ENCODE measurements around the gene OGFOD1. TPM values are rescaled to one million over a fixed set of nuclear protein-coding genes. Genes with fewer than 3 reads are reported as not detected.

The OGFOD1 gene
- total and polyA plus RNA-seq, 2 of the 13 experiments (the other 11 are each of a cell fraction or from before 2014, with no cell fraction given) = 35.2 to 81.3 TPM

DNA sequence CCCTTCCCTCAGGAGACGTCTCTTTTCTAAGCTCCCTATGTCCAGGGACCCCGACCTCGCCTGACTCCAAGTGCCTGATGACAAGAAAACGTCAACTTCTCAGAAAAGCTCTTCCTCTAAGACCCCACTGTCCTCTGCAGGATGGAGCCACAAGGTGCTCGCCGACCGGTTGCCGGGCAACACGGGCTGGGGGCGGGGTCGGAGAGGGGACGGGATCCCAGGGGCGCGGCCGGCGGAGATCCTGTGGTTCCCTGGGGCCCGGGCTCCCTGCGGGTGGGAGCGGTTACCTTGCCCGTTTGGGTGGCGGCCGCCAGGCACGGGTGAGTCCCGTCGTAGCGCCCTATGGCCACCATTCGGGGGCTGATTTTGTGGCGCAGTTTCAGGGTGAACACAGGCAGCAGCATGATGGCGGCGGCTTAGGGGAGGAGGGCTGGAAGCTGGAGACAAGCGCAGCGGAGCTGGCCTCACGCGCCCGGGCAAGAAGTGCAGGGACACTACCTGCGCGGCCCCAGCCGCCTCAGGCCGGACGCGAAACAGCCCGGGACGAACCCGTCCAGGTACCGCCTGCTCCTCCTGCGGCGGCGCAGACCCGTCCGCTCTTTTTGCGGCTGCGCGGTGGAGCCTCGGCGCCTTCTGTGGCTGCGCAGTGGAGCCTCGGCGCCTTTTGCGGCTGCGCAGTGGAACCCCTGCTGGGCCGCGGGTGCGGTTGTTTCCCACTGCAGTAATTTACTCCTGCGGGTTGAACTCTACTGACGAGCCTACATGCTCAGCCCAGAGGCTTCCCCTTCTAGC lies 68.3 kb downstream of the OGFOD1 start, which contains the start of gene BBS2 (continued):
- TF ChIP-seq, protein P1, sequence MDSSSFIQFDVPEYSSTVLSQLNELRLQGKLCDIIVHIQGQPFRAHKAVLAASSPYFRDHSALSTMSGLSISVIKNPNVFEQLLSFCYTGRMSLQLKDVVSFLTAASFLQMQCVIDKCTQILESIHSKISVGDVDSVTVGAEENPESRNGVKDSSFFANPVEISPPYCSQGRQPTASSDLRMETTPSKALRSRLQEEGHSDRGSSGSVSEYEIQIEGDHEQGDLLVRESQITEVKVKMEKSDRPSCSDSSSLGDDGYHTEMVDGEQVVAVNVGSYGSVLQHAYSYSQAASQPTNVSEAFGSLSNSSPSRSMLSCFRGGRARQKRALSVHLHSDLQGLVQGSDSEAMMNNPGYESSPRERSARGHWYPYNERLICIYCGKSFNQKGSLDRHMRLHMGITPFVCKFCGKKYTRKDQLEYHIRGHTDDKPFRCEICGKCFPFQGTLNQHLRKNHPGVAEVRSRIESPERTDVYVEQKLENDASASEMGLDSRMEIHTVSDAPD (CRISPR knock-in tag; IDR thresholded peaks at IDR 0.05) = no peak; the same call in 1 of the 2 replicates
- TF ChIP-seq KLF12 (CRISPR knock-in tag; IDR thresholded peaks at IDR 0.05; ENCODE audit: borderline replicate concordance) (no peak; the same call in 1 of the 2 replicates), CBFB (CRISPR knock-in tag; IDR thresholded peaks at IDR 0.05) (peak; percentile 86), ZNF839 (CRISPR knock-in tag; IDR thresholded peaks at IDR 0.05; ENCODE audit: borderline replicate concordance) (peak; percentile 93; the same call in 1 of the 2 replicates), ZNF713 (CRISPR knock-in tag; IDR thresholded peaks at IDR 0.05) (peak; percentile 80; the same call in 1 of the 2 replicates), RXRA (CRISPR knock-in tag; IDR thresholded peaks at IDR 0.05) (peak; percentile 78; the same call in 1 of the 2 replicates), AKAP8 (CRISPR knock-in tag; IDR thresholded peaks at IDR 0.05) (peak; percentile 81; the same call in 1 of the 2 replicates), ZSCAN21 (CRISPR knock-in tag; IDR thresholded peaks at IDR 0.05; ENCODE audit: borderline replicate concordance) (peak; percentile 73; the same call in 1 of the 2 replicates), NR2C2 (CRISPR knock-in tag; IDR thresholded peaks at IDR 0.05; ENCODE audit: borderline replicate concordance) (no peak; the same call in 1 of the 2 replicates), ELF4 (CRISPR knock-in tag; IDR thresholded peaks at IDR 0.05; ENCODE audit: borderline replicate concordance) (no peak), ZNF337 (CRISPR knock-in tag; IDR thresholded peaks at IDR 0.05; ENCODE audit: borderline replicate concordance, low read depth) (no peak), ZFP62 (CRISPR knock-in tag; IDR thresholded peaks at IDR 0.05) (0 out of 2 replicates have a peak, but pooled peaks have one; percentile 34), ZNF44 (CRISPR knock-in tag; IDR thresholded peaks at IDR 0.05) (peak; percentile 28; the same call in 1 of the 2 replicates), ZNF446 (CRISPR knock-in tag; IDR thresholded peaks at IDR 0.05) (peak; percentile 44; the same call in 1 of the 2 replicates), TOE1 (CRISPR knock-in tag; IDR thresholded peaks at IDR 0.05) (peak; percentile 28; the same call in 1 of the 2 replicates), ZNF768 (CRISPR knock-in tag; IDR thresholded peaks at IDR 0.05) (peak; percentile 73; the same call in 1 of the 2 replicates), RFX3 (CRISPR knock-in tag; IDR thresholded peaks at IDR 0.05) (peak; percentile 68), FOXP1 (IDR thresholded peaks at IDR 0.05) (no peak), FOXP1 (CRISPR knock-in tag; IDR thresholded peaks at IDR 0.05) (no peak), NCOA2 (CRISPR knock-in tag; IDR thresholded peaks at IDR 0.05) (no peak; the same call in 1 of the 2 replicates), ZNF605 (CRISPR knock-in tag; IDR thresholded peaks at IDR 0.05) (peak; percentile 88; the same call in 1 of the 2 replicates)
- TF ChIP-seq, protein P2, sequence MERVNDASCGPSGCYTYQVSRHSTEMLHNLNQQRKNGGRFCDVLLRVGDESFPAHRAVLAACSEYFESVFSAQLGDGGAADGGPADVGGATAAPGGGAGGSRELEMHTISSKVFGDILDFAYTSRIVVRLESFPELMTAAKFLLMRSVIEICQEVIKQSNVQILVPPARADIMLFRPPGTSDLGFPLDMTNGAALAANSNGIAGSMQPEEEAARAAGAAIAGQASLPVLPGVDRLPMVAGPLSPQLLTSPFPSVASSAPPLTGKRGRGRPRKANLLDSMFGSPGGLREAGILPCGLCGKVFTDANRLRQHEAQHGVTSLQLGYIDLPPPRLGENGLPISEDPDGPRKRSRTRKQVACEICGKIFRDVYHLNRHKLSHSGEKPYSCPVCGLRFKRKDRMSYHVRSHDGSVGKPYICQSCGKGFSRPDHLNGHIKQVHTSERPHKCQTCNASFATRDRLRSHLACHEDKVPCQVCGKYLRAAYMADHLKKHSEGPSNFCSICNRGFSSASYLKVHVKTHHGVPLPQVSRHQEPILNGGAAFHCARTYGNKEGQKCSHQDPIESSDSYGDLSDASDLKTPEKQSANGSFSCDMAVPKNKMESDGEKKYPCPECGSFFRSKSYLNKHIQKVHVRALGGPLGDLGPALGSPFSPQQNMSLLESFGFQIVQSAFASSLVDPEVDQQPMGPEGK (CRISPR knock-in tag; IDR thresholded peaks at IDR 0.05) = no peak
- TF ChIP-seq, protein P3, sequence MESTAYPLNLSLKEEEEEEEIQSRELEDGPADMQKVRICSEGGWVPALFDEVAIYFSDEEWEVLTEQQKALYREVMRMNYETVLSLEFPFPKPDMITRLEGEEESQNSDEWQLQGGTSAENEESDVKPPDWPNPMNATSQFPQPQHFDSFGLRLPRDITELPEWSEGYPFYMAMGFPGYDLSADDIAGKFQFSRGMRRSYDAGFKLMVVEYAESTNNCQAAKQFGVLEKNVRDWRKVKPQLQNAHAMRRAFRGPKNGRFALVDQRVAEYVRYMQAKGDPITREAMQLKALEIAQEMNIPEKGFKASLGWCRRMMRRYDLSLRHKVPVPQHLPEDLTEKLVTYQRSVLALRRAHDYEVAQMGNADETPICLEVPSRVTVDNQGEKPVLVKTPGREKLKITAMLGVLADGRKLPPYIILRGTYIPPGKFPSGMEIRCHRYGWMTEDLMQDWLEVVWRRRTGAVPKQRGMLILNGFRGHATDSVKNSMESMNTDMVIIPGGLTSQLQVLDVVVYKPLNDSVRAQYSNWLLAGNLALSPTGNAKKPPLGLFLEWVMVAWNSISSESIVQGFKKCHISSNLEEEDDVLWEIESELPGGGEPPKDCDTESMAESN (CRISPR knock-in tag; conservative IDR thresholded peaks at IDR 0.05) = peak; percentile 97
- TF ChIP-seq, protein P4, sequence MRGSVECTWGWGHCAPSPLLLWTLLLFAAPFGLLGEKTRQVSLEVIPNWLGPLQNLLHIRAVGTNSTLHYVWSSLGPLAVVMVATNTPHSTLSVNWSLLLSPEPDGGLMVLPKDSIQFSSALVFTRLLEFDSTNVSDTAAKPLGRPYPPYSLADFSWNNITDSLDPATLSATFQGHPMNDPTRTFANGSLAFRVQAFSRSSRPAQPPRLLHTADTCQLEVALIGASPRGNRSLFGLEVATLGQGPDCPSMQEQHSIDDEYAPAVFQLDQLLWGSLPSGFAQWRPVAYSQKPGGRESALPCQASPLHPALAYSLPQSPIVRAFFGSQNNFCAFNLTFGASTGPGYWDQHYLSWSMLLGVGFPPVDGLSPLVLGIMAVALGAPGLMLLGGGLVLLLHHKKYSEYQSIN (CRISPR knock-in tag; IDR thresholded peaks at IDR 0.05; ENCODE audit: borderline replicate concordance) = no peak

All from HepG2 (cell line).